Lung (tissue), 12 donors: ENCODE data around the gene RNF144A. TPM values are rescaled to one million over a fixed set of nuclear protein-coding genes. Genes with fewer than 3 reads are reported as not detected.
A peak's percentile ranks its signal among the peaks of the same experiment; 100 is the strongest.

Experiments
- ATAC-seq: fragments of 200-7000 bp; cut with Tn5 transposase; one replicate; pipeline ENCODE4 v1.9.1; 2020; ENCODE audit warnings: moderate number of reproducible peaks; ENCODE audit not compliant: insufficient read depth, low FRiP score
- DNase-seq, 3 donors: peaks; one replicate each; pipeline ENCODE4 v3.0.0-alpha.2; 2013 to 2017
- H3K27ac ChIP-seq, 2 donors: one replicate each; pipeline ENCODE4 v1.5.1; 2013; ENCODE audit warnings: mild to moderate bottlenecking in 2 of 2, moderate library complexity in 2 of 2, control low read depth in 1 of 2, inconsistent platforms in 1 of 2, low read depth in 1 of 2, low read length in 1 of 2
- H3K27me3 ChIP-seq, 3 donors: one replicate each; pipeline ENCODE4 v1.5.1; 2013; ENCODE audit warnings: low read length in 2 of 3; ENCODE audit not compliant: control insufficient read depth in 3 of 3, insufficient read depth in 3 of 3
- H3K36me3 ChIP-seq, 4 donors: one replicate each; pipeline ENCODE4 v1.5.1; 2013; ENCODE audit warnings: low read length in 4 of 4, mild to moderate bottlenecking in 1 of 4, moderate library complexity in 1 of 4; ENCODE audit not compliant: control insufficient read depth in 4 of 4, insufficient read depth in 4 of 4
- H3K4me1 ChIP-seq, 5 donors: one replicate each; pipeline ENCODE4 v1.5.1; 2013; ENCODE audit warnings: low read length in 5 of 5, mild to moderate bottlenecking in 2 of 5, moderate library complexity in 1 of 5; ENCODE audit not compliant: control insufficient read depth in 5 of 5, insufficient read depth in 5 of 5
- H3K4me3 ChIP-seq: one replicate; pipeline ENCODE4 v1.5.1; 2013; ENCODE audit warnings: mild to moderate bottlenecking, control low read depth, moderate library complexity
- H3K9ac ChIP-seq, 2 donors: one replicate each; pipeline ENCODE4 v1.5.1; 2013; ENCODE audit warnings: low read length in 2 of 2, control low read depth in 1 of 2; ENCODE audit not compliant: insufficient read depth in 1 of 2
- H3K9me3 ChIP-seq, 4 donors: one replicate each; pipeline ENCODE4 v1.5.1; 2013; ENCODE audit warnings: low read length in 3 of 4, mild to moderate bottlenecking in 1 of 4, moderate library complexity in 1 of 4; ENCODE audit not compliant: control insufficient read depth in 4 of 4, insufficient read depth in 3 of 4
- CTCF ChIP-seq: IDR thresholded peaks from 2 replicates; pipeline ENCODE4 v1.5.1; 2012; ENCODE audit warnings: mild to moderate bottlenecking; ENCODE audit errors: control extremely low read depth, extremely low read depth
- WGBS, 2 donors: extraction: QIAGEN DNeasy Blood & Tissue Kit; methylation state at CpG; one replicate each; pipeline ENCODE4 v1.1.7; 2013; 5-methylcytosine and 5-hydroxymethylcytosine counted together
- polyA plus RNA-seq, 2 donors: library from polyadenylated mRNA; stranded (reverse); fragments of 200-250 nt; gene quantifications; one replicate each; pipeline ENCODE4 v1.2.1, GENCODE V29; 2013
- total RNA-seq, 2 donors: library from RNA; depleted of rRNA in 1 of 2; stranded (reverse); fragments of >200 nt in 1 of 2; gene quantifications; one replicate each; pipeline ENCODE4 v1.2.1, GENCODE V29; 2014 to 2021
- donor health status: control.
- donor health status: control.
- donor health status: Bipolar disorder and iron deficiency.
- donor health status: healthy.
- donor health status: DM: yes; HTN: yes; CAD: no.

Gene RNF144A
- total and polyA plus RNA-seq, 4 donors, result 2.7 to 25.3 (median 5.8) TPM

- TF ChIP-seq CTCF, result no peak
- Histone ChIP-seq H3K27me3 (no peaks in the 10 kb centered on the region), H3K27ac (peak overlapping the region; percentile 77 to 85), H3K4me1 (peaks cover 12 to 33% (median 15%) of the 10 kb centered on the region in 5 donors), H3K36me3 (no peaks in the 10 kb centered on the region), H3K9ac (peak overlapping the region in 1 of 2 donors; percentile 39), H3K9me3 (no peaks in the 10 kb centered on the region), H3K4me3 (peak overlapping the region; percentile 83)
- ATAC-seq (no peak), DNase-seq (peak in 2 of 3 donors; percentile 27 to 35)
- 0 to 1% methylated on average over 36 to 68 of the region's 68 CpGs for WGBS, 2 donors
These were observed 679 bp downstream of the RNF144A start for GRCh38 chr2:6917761-6918421.

GRCh38 chr2:6919901-6920742 is 2.9 kb downstream of the RNF144A start:
- peak overlapping the region in 1 of 2 donors; percentile 27 for H3K27ac ChIP-seq
- ATAC-seq (no peak), DNase-seq (peak in 1 of 3 donors; percentile 19)
- WGBS, 2 donors, result 79 to 80% methylated on average over 12 of the region's 12 CpGs
- no peak overlapping the region for H3K9ac ChIP-seq
- TF ChIP-seq CTCF, result no peak
- H3K27me3 ChIP-seq, result no peaks in the 10 kb centered on the region
- H3K4me1 ChIP-seq, result peaks cover 14 to 41% (median 17%) of the 10 kb centered on the region in 5 donors
- H3K36me3 ChIP-seq, result no peaks in the 10 kb centered on the region
- H3K4me3 ChIP-seq, result no peak overlapping the region
- H3K9me3 ChIP-seq, result no peaks in the 10 kb centered on the region

- 71 to 77% methylated on average over 4 of the region's 4 CpGs for WGBS, 2 donors
- Histone ChIP-seq H3K4me1 (peaks cover 15 to 47% (median 19%) of the 10 kb centered on the region in 5 donors), H3K36me3 (no peaks in the 10 kb centered on the region), H3K27me3 (no peaks in the 10 kb centered on the region), H3K9ac (no peak overlapping the region), H3K27ac (no peak overlapping the region), H3K9me3 (no peaks in the 10 kb centered on the region), H3K4me3 (no peak overlapping the region)
- no peak for TF ChIP-seq CTCF
- ATAC-seq (no peak), DNase-seq (no peak)
These were observed 3.5 kb downstream of the RNF144A start for GRCh38 chr2:6920743-6921064.
